Memory B cell (primary cell): ENCODE measurements around the gene TTC12.
A peak's percentile ranks its signal among the peaks of the same experiment; 100 is the strongest.

Experiments used
- ATAC-seq: fragments of 150-1000 bp; cut with Tn5 transposase; 2 replicates; pipeline ENCODE4 v1.10.0; 2021; ENCODE audit warnings: low read depth, mild to moderate bottlenecking, moderate library complexity
- DNase-seq, 2 donors: peaks; one replicate each; pipeline ENCODE4 v3.0.0; 2022; ENCODE audit warnings: low spot score in 2 of 2
- H3K27ac Mint-ChIP-seq: one replicate; pipeline ENCODE4 v1.8.0; 2022; ENCODE audit warnings: mild to moderate bottlenecking, moderate library complexity, mixed read lengths
- H3K27me3 Mint-ChIP-seq: one replicate; pipeline ENCODE4 v1.8.0; 2022; ENCODE audit warnings: mixed read lengths
- H3K36me3 Mint-ChIP-seq: one replicate; pipeline ENCODE4 v1.8.0; 2022; ENCODE audit warnings: mild to moderate bottlenecking, mixed read lengths
- H3K4me1 Mint-ChIP-seq: one replicate; pipeline ENCODE4 v1.8.0; 2022; ENCODE audit warnings: mixed read lengths
- H3K4me3 Mint-ChIP-seq: one replicate; pipeline ENCODE4 v1.8.0; 2022; ENCODE audit warnings: mild to moderate bottlenecking, moderate library complexity, mixed read lengths
- H3K9me3 Mint-ChIP-seq: one replicate; pipeline ENCODE4 v1.8.0; 2022; ENCODE audit warnings: mixed read lengths

Gene TTC12

GRCh38 chr11:113322158-113322557 lies 7.8 kb downstream of the TTC12 start:
- Mint-ChIP-seq H3K27me3 (no peaks in the 10 kb centered on the region), H3K9me3 (no peaks in the 10 kb centered on the region)

GRCh38 chr11:113324250-113324649 lies 9.9 kb downstream of the TTC12 start:
- H3K27me3 Mint-ChIP-seq, result no peaks in the 10 kb centered on the region
- no peak overlapping the region for H3K27ac Mint-ChIP-seq
- H3K36me3 Mint-ChIP-seq, result peaks cover 38% of the 10 kb centered on the region
- no peaks in the 10 kb centered on the region for H3K9me3 Mint-ChIP-seq
- ATAC-seq, result no peak
- DNase-seq, result no peak
- H3K4me1 Mint-ChIP-seq, result peaks cover 6% of the 10 kb centered on the region
- H3K4me3 Mint-ChIP-seq, result no peak overlapping the region

More at GRCh38 chr11:113322158-113322557, 7.8 kb downstream of the TTC12 start:
- Mint-ChIP-seq H3K27ac (peak overlapping the region; percentile 66), H3K4me1 (peaks cover 6% of the 10 kb centered on the region), H3K36me3 (peaks cover 42% of the 10 kb centered on the region), H3K4me3 (no peak overlapping the region)
- ATAC-seq (no peak), DNase-seq (no peak)

DNA sequence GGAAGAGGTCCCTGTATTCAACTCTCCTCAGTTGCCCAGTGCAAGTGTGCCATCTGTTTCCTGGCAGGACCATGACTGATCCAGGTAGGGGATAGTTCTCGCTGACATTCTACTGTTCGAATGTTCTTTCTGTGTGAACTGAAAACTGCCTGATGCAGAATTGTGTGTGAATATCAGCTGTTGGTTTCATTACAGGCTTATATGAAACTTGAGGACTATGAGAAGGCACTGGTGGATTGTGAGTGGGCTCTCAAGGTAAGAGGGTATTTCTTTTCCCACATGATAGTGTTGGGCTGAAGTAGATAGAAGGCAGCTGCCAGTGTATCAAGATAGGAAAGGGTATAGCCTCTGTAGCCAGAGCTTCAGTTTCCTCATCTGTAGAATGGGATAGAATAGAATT lies 15.3 kb downstream of the TTC12 start:
- H3K36me3 Mint-ChIP-seq, result peaks cover 51% of the 10 kb centered on the region
- H3K27ac Mint-ChIP-seq, result no peak overlapping the region
- ATAC-seq, result no peak

DNA sequence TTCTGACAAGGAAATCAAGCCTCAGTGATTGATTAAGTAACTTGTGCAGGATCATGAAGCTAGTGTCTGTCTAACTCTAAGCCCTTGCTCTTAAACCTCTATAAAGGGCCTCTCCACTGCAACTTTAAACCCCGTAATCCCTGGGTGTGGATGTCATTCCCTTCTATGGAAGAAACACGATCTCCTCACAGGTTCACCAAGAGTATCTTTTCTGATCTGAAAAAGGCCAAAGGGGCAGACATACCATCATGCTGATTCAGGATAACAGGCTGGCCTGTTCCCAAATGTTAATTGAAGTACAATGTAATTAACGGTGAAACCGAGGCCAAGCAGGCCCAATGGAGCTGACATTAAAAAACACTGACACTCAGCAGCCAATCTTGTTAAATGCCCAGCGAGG lies 17.1 kb downstream of the TTC12 start:
- no peak for DNase-seq
- no peaks in the 10 kb centered on the region for H3K4me1 Mint-ChIP-seq
- H3K27me3 Mint-ChIP-seq, result no peaks in the 10 kb centered on the region
- ATAC-seq, result no peak
- no peak overlapping the region for H3K4me3 Mint-ChIP-seq
- H3K27ac Mint-ChIP-seq, result no peak overlapping the region
- peaks cover 58% of the 10 kb centered on the region for H3K36me3 Mint-ChIP-seq
- peaks cover 2% of the 10 kb centered on the region for H3K9me3 Mint-ChIP-seq

More for the DNA sequence above, 15.3 kb downstream of the TTC12 start:
- no peaks in the 10 kb centered on the region for H3K27me3 Mint-ChIP-seq
- H3K4me3 Mint-ChIP-seq, result no peak overlapping the region
- H3K4me1 Mint-ChIP-seq, result no peaks in the 10 kb centered on the region
- DNase-seq, result no peak
- no peaks in the 10 kb centered on the region for H3K9me3 Mint-ChIP-seq

DNA sequence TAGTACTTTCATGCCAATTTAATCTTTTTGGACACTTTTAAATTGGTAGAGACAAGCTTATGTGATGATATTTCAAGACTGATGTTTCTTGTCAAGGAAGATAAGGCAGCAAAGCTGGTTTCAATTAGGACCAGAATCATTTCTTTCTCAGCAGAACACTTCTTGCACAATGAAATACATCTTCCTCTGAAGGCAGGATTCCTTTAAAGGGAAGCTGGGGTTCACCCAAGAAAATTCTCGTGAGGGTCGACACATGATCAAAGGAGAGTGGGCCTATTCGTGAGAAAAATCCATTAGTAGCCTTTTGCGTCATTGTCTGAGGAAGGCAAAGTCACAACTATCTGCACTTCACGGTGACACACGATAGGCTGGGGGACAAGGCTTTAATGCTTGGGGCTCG lies 17.6 kb downstream of the TTC12 start:
- H3K36me3 Mint-ChIP-seq, result peaks cover 60% of the 10 kb centered on the region
- no peaks in the 10 kb centered on the region for H3K4me1 Mint-ChIP-seq
- H3K9me3 Mint-ChIP-seq, result peaks cover 2% of the 10 kb centered on the region
- no peak overlapping the region for H3K4me3 Mint-ChIP-seq
- no peak overlapping the region for H3K27ac Mint-ChIP-seq
- no peaks in the 10 kb centered on the region for H3K27me3 Mint-ChIP-seq
- ATAC-seq, result no peak
- DNase-seq, result no peak

GRCh38 chr11:113332638-113333329 lies 18.4 kb downstream of the TTC12 start:
- Mint-ChIP-seq H3K36me3 (peaks cover 61% of the 10 kb centered on the region), H3K27me3 (no peaks in the 10 kb centered on the region)
- no peak for ATAC-seq

GRCh38 chr11:113334183-113334582 lies 19.8 kb downstream of the TTC12 start:
- Mint-ChIP-seq H3K4me1 (no peaks in the 10 kb centered on the region), H3K36me3 (peaks cover 64% of the 10 kb centered on the region), H3K27me3 (no peaks in the 10 kb centered on the region), H3K27ac (no peak overlapping the region), H3K9me3 (peaks cover 2% of the 10 kb centered on the region), H3K4me3 (no peak overlapping the region)
- no peak for DNase-seq
- no peak for ATAC-seq

More at GRCh38 chr11:113332638-113333329, 18.4 kb downstream of the TTC12 start:
- no peak for DNase-seq
- H3K4me3 Mint-ChIP-seq, result no peak overlapping the region
- no peak overlapping the region for H3K27ac Mint-ChIP-seq
- no peaks in the 10 kb centered on the region for H3K4me1 Mint-ChIP-seq
- H3K9me3 Mint-ChIP-seq, result peaks cover 2% of the 10 kb centered on the region

DNA sequence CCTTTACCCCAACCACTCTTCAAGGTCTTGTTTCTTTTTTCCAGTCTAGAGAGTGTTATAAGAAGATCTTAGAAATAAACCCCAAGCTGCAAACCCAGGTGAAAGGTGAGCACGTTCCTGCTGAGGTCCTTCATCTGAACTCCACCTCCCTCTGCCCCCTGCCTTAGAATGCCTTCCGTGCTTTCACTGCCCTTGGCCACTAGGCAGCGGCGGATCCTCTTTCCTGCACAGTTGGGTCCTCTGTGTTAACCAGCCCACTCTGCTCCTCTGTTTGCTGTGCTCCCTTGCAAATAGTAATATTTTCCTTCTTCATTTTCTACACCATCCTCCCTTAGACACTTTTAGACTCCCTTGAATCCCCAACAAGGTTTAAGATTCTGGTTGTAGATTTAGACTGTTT lies 24.3 kb downstream of the TTC12 start:
- no peak overlapping the region for H3K27ac Mint-ChIP-seq
- peaks cover 60% of the 10 kb centered on the region for H3K36me3 Mint-ChIP-seq
- ATAC-seq (no peak), DNase-seq (no peak)
- no peak overlapping the region for H3K4me3 Mint-ChIP-seq
- no peaks in the 10 kb centered on the region for H3K27me3 Mint-ChIP-seq
- H3K4me1 Mint-ChIP-seq, result no peaks in the 10 kb centered on the region
- H3K9me3 Mint-ChIP-seq, result peaks cover 2% of the 10 kb centered on the region

DNA sequence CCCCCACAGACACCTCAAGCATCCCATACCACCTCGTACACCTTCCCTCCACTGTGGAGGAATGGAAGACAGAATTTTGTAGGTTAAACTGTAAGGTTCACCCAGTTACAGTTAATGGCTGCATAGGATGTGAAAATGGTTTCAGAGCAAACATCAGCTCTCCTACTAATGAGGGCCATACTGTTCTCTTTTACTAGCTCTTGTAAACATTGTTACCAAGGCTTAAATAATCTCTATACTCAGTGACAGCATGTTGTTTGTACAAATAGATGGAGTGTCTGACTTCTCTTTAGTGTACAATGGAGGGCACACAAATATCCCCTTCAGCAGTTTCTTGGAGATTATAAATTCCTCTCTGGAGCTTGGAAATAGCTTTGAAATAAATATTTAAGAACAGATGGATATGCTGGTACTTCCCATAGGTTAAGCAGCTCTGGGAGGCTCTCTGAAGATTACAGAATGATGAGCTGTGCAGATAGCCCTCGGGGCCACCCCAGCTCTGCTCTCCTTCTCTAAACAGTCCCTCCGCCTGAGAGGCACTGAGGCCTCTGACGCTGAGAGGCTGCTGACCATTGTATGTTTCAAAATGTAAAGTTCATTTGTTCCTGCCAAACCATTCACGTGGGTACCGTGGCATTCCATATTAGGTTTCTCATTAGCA lies 25.7 kb downstream of the TTC12 start:
- Mint-ChIP-seq H3K4me1 (no peaks in the 10 kb centered on the region), H3K27me3 (no peaks in the 10 kb centered on the region), H3K9me3 (peaks cover 2% of the 10 kb centered on the region), H3K36me3 (peaks cover 60% of the 10 kb centered on the region), H3K27ac (no peak overlapping the region), H3K4me3 (no peak overlapping the region)
- DNase-seq (no peak), ATAC-seq (no peak)

DNA sequence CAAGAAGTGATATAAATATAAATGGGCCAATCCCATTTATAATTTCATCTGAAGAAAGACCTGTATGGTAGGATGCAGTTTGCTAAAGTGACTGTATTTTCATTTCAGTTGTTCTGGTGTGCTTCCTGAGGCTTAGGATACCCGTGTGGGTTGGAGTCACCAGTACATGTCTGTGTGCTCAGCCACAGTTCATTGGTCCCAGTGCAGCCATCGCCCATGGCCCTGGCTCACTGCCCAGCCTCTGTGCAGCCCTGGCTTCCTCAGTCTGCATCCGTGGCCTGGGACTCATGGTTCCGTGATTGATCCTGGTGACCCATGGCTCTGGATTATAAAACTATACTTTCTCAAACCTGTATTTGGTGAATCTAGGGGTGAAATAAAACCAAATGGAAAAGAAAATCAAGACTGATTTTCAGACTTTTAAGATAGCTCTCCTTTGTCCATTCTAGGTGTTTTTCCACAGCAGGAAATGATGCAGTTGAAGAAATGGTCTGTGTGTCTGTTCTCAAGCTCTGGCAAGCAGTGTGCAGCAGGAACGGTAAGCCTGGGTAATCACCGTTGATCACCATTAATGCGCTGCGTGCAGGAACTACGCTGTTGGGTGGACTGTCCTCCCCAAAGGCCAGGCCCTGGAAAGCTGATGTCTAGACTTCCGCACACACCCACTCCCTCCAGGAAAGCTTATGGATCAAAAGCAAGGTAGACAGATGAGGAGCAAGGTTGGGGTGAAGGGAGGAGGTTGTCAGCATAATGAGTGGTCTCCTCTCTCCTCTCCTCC lies 27.2 kb downstream of the TTC12 start:
- Mint-ChIP-seq H3K36me3 (peaks cover 48% of the 10 kb centered on the region), H3K4me3 (no peak overlapping the region), H3K9me3 (no peaks in the 10 kb centered on the region), H3K27ac (no peak overlapping the region), H3K4me1 (no peaks in the 10 kb centered on the region), H3K27me3 (no peaks in the 10 kb centered on the region)
- ATAC-seq (no peak), DNase-seq (no peak)

GRCh38 chr11:113345978-113346377 lies 31.6 kb downstream of the TTC12 start:
- H3K4me3 Mint-ChIP-seq, result no peak overlapping the region
- no peaks in the 10 kb centered on the region for H3K4me1 Mint-ChIP-seq
- H3K9me3 Mint-ChIP-seq, result no peaks in the 10 kb centered on the region
- H3K36me3 Mint-ChIP-seq, result peaks cover 37% of the 10 kb centered on the region
- H3K27me3 Mint-ChIP-seq, result no peaks in the 10 kb centered on the region
- no peak overlapping the region for H3K27ac Mint-ChIP-seq
- ATAC-seq, result no peak
- no peak for DNase-seq

DNA sequence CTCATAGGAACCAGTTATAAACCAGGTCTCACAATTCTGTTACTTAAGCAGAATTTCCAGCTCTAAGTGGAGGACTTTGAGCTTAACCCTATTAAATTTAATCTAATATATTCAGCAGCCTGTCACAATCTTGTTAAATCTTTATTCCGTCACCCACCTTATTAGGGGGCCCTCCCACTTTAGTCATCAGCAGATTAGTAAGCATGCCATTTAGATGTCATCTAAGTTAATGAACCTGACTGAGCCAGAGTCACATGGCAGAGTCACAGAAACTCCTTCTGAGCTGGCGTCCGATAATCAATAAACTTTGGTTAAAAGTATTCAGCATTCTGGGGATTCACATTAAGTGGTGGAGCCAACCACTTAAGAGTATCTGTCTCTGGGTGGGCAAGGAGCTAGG lies 35.1 kb downstream of the TTC12 start:
- H3K36me3 Mint-ChIP-seq, result peaks cover 46% of the 10 kb centered on the region

DNA sequence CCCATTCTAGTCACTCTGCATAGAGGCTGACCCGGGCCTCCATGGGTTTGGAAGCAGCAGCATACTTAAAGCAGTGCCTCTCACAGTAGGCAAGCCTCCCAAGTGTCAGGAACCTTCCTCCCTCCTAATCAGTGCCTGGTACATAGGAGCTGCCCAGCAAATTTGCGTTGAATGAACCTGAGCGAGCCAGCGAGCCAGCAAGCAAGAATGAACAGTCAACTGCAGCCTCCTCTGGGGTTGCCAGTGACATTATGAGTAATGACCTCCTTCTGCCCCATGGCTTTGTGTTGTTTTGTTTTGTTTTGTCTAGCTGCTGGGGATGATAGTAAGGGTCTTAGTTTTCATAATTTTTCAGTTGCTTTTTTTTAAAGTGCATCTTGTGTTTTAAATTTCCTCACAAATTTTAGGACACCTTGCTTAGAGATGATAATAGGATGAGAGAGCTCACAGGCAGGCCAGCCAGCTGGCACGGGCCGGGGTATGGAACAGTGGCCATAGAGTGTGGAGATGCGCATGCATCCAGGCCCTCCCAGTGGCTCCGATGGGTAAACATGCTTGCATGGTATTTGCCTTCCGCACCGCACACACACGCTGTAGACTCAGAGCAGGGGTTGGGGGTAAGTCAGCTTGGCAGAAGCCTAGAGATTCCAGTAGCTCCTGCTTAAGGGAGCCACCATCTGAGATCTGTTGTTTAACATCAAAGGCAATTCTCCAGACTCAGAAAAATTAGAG lies 36.1 kb downstream of the TTC12 start:
- peaks cover 8% of the 10 kb centered on the region for H3K9me3 Mint-ChIP-seq
- no peaks in the 10 kb centered on the region for H3K4me1 Mint-ChIP-seq
- ATAC-seq, result no peak
- H3K27ac Mint-ChIP-seq, result no peak overlapping the region
- H3K27me3 Mint-ChIP-seq, result no peaks in the 10 kb centered on the region
- peaks cover 53% of the 10 kb centered on the region for H3K36me3 Mint-ChIP-seq
- no peak overlapping the region for H3K4me3 Mint-ChIP-seq
- DNase-seq, result no peak

More for the DNA sequence above, 35.1 kb downstream of the TTC12 start:
- Mint-ChIP-seq H3K27ac (no peak overlapping the region), H3K9me3 (peaks cover 4% of the 10 kb centered on the region), H3K4me3 (no peak overlapping the region), H3K4me1 (no peaks in the 10 kb centered on the region), H3K27me3 (no peaks in the 10 kb centered on the region)
- no peak for DNase-seq
- ATAC-seq, result no peak

GRCh38 chr11:113351068-113351450 lies 36.7 kb downstream of the TTC12 start:
- peaks cover 11% of the 10 kb centered on the region for H3K9me3 Mint-ChIP-seq
- H3K4me1 Mint-ChIP-seq, result no peaks in the 10 kb centered on the region
- no peaks in the 10 kb centered on the region for H3K27me3 Mint-ChIP-seq
- no peak overlapping the region for H3K27ac Mint-ChIP-seq
- no peak overlapping the region for H3K4me3 Mint-ChIP-seq
- DNase-seq (no peak), ATAC-seq (no peak)
- peaks cover 59% of the 10 kb centered on the region for H3K36me3 Mint-ChIP-seq
